Myocyte (in vitro differentiated cells): ENCODE measurements around the gene ASCC2. TPM values are rescaled to one million over a fixed set of nuclear protein-coding genes. Genes with fewer than 3 reads are reported as not detected.
A peak's percentile ranks its signal among the peaks of the same experiment; 100 is the strongest.
"Not testable (repeated sequence)": the region's sequence is repeated elsewhere in the genome, so short reads cannot be mapped to it uniquely, and the experiment has no call there.

Experiments used
- DNase-seq: peaks from one replicate; pipeline ENCODE4 v3.0.0-alpha.2; 2012; ENCODE audit warnings: low read depth
- total RNA-seq: library from RNA; depleted of rRNA; stranded (reverse); fragments of >200 nt; gene quantifications from 2 replicates; pipeline ENCODE4 v1.2.3, GENCODE V29; 2014

ASCC2 gene
- total RNA-seq, 1 donor from 2014 or later: 20.1 TPM

DNA sequence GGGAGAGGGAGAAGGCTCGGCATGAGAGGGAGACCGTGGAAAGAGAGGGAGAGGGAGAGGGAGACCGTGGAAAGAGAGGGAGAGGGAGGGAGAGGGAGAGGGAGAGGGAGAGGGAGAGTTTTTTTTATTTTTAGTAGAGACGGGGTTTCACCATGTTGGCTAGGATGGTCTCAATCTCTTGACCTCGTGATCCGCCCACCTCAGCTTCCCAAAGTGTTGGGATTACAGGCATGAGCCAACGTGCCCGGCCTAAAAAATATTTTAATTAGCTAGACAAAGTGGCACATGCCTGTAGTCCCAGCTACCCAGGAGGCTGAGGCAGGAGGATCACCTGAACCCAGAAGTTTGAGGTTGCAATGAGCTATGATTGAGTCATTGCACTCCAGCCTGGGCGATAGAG lies 21.0 kb upstream of the ASCC2 start:
- DNase-seq: not testable (repeated sequence)

DNA sequence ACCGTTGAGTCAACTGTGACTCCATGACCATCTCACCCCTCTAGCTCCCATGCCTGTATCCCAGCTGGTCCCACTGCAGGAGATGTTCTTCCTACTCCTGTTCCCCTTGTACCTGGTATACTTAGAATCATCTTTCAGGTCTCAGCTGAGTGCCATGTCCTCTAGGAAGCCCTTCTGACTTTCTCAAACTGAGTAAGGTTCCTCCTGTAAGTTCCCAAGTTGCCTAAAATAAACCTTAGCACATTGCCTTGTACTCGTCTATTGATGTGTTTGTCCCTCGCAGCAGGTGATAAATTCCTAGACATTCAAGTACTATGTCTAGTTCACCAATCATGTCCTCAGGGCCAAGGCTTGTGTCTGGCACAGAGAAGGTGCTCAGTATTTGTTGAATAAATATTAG lies 18.4 kb upstream of the ASCC2 start:
- no peak for DNase-seq

DNA sequence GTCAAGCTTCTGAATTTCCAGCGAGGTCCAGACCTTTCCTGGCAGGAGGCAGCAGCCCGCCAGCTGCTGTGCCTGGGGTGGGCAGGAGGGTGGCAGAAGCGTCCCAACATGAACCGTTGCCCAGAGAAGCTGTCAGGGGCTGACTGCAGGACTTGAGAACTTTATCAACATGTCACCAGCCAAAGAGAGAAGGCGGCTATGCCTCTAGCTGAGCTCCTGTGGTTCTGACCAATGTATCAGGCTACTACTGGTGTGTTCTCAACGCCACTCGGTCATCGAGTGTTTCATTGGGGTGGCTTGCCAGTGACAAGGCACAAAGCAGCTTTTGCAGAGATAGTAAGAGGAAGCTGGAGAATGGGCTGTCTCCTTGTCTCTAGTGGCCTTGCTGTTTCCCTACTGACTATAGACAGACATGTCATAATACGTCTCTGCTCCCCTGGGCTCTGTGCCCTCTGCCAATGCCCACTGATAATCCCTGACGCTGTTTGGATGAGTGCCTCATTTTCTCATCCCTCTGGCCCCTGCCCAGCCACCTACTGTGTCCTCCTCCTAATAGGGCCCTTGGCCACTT lies 17.6 kb upstream of the ASCC2 start:
- no peak for DNase-seq

DNA sequence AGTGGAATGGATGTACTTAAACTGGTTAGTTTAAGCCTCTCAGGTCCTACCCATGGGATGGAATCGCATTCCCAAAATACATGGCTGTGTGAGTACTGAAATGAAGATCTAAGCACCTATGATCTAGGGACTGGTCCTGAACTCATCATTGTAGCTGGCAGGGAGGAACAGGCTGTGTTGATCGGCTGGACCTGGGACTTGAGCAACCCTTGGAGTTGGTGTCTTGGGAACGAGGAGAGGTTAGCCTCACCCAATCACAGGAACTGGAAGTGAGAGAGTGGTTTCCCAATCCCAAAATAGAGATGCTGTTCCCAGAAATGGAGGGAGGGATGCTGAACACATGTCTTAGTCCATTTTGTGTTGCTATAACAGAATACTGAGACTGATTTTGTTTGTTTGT lies 16.4 kb upstream of the ASCC2 start:
- no peak for DNase-seq

DNA sequence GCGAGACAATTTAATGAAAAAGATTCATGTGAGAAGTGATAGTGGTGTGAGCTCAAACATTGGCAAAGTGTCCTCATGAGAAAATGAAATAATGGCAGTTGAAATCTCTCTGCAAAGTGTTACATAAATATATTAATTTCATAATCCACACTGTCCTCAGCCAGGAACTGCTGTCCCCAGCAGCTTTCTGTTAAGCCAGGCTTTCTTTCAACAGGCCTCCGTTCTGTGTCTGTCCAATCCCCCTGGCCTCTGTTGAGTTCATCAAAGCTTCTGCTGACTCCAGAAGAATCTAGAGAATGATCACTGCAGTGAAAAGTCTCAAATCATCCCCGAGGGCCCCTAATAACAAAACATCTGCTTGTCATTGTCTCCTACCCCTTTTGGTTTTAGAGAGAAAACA lies 10.0 kb upstream of the ASCC2 start:
- DNase-seq: no peak

DNA sequence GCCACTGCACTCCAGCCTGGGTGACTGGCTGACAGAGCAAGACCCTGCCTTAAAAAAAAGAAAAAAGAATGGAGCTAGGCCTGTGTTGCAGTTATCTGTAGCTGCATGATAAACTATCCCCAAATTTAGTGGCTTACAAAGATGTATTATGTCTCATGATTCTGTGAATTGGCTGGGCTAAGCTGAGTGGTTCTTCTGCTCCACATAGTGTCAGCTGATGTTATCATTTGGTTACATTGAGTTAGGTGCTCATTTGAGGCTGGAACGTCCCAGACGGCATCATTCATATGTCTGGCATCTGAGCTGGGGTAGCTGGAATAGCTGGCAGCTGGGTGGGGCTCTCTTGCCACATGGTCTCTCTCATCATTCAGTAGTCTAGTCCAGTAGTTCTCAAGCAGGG lies 8.2 kb upstream of the ASCC2 start:
- DNase-seq: no peak

DNA sequence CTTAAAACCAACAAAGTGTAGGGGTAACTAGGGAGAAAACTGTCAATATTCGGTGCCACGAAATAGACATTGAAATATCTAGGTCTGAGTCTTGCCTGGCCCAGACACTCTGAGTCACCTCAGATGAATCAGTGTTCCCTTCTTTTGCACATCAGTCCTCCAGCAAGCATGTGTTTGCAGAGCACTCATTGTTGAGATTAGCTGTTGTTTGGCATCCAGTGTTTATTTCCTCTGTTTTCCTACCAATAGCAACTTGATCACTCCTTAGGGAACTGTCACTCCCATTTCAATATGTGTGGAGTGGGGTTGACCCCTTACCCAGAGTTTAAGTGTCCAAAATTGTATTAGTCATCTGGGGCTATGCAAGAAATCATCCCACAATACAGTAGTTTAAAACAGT lies 4.7 kb upstream of the ASCC2 start:
- DNase-seq: peak; percentile 71

DNA sequence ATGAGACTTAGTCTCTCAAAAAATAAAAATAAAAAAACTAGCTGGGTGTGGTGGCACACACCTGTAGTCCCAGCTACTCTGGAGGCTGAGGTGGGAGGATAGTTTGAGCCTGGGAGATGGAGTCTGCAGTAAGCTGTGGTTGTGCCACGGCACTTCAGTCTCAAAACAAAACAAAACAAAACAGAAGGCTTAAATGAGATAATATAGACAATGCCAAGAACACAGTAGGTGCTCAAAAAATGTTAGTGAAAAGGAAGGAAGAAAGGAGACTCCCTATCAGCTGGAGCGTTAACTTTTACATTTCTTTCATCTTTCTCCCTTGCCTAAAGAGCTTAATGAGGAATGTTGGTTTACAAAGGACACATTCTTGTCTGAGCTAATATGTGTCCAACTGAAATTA lies 4.1 kb upstream of the ASCC2 start:
- DNase-seq: no peak

DNA sequence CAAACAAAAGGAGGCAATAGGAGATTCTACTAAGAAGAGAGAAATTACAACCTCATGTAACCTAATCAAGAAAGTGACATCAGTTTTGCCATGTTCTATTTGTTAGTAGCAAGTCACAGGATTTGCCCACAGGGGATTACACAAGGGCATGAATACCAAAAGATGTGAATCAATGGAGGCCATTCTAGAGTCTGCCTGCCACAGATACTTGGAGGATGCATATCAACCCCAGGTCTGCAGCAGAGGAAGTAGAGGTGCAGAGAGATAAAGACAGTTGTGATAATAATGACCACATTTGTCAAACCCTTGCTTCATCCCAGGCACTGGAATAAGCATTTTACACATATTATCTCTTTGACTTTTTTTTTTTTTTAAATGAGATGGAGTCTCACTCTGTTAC lies 2.4 kb upstream of the ASCC2 start:
- DNase-seq: no peak

DNA sequence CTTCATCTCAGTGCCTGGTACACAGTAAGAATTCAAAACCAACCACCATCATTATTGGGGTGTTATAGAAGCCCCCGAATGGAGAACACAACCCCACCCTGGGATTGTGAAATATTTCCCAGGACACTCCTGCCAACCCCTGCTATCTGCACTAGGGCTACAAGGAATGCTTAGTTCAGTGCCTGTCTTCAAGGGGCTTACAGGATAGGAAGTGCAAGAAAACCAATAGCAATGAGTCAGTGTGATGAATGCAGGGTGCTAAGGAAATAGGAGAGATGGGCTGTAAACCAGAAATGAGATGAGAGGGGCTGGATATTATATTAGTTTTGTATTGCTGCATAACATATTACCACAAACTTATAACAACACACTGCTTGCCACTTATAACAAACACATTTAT lies 965 bp upstream of the ASCC2 start:
- no peak for DNase-seq

DNA sequence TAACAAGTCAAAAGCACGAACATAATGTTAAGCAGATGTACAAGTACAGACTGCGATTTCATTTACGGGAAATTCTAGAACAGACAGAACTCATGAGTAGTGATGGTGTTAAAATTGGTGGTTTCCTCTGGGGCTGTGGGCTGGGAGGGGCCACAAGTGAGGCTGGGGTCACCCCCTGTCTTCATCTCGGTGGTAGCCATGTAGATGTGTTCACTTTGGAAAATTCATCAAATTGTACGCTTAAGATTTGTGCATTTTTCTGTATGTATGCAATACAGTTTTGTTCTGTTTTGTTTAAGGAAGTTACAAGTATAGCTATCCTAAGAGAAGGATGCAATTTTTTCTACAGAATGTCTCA lies 504 bp upstream of the ASCC2 start:
- DNase-seq: no peak

DNA sequence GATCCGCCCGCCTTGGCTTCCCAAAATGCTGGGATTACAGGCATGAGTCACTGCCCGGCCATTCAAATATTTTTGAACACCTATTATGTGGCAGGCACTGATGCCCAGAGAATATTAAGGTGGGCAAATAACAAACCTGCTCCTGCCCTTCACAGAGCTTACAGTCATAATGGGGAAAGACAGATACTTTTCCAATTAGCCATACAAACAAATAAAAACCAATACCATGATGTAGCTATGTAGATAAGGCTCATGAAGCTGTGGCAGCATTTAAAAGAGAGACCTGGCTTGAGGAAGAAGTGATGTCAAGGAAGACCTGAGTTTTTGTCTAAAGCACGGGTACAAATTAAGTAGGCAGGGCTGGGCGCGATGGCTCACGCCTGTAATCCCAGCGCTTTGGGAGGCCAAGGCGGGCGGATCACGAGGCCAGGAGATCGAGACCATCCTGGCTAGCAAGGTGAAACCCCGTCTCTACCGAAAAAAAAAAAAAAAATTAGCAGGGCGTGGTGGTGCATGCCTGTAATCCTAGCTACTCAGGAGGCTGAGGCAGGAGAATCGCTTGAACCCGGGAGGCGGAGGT lies 1.2 kb downstream of the ASCC2 start:
- not testable (repeated sequence) for DNase-seq

DNA sequence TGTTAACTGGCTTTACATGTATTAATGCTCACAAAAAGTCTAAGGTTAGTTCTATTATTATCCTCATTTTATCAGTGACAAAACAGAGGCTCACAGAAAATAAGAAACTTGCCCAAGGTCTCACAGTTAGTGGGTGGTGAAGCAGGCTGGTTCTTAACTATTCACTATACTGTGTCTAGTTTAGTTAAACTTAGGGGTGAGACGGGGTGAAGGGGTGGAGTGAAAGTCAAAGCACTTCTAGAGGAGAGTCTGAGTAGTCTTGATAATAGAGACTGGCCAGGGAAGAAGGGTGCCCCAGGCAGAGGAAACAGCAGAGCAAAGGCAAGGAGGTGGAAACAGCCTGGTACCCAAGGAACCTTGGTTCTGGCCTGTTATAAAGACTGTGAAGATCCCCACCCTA lies 4.0 kb downstream of the ASCC2 start:
- no peak for DNase-seq

DNA sequence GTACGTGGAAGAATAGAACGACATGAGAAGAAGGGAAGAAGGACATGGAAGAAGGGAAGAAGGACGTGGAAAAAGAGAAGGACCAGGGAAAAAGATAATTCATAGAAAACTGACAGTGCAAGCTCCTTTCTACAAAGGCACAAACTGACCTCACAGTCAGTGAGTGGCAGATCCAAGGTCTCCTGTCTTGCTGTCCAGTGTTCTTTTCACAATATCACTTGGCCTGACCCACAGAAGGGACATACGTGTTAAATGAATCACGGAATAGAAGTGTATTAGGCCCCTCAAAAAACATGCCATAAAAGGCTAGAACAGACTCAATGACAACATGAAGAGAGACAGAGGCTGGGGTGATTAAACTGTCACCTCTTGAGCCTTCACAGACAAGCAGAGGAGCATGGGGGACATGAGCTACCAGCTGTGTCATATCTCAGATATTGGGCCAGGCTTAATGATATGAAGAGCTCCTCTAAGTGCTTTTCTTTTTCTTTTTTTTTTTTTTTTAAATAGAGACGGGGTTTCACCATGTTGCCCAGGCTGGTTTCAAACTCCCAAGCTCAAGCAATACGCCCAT lies 4.6 kb downstream of the ASCC2 start:
- no peak for DNase-seq

DNA sequence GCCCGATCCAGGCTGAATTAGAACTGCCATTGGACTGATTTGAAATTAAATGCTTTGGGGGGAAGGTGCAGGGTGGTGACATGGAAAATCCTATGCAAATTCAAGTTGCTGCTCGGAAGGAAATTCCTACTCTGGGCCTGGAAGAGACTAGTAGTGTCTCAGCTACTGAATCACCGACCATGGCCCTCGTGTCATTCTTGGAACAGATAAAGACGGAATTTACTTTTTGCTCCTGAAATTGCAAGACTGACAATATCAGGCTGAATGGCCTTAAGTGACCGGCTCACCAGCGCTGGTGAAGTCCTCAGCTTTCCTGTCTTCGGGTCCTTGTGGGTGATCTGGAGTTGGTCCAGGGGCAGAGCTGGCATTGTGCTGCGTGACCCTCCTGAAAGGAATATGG lies 6.1 kb downstream of the ASCC2 start:
- no peak for DNase-seq

DNA sequence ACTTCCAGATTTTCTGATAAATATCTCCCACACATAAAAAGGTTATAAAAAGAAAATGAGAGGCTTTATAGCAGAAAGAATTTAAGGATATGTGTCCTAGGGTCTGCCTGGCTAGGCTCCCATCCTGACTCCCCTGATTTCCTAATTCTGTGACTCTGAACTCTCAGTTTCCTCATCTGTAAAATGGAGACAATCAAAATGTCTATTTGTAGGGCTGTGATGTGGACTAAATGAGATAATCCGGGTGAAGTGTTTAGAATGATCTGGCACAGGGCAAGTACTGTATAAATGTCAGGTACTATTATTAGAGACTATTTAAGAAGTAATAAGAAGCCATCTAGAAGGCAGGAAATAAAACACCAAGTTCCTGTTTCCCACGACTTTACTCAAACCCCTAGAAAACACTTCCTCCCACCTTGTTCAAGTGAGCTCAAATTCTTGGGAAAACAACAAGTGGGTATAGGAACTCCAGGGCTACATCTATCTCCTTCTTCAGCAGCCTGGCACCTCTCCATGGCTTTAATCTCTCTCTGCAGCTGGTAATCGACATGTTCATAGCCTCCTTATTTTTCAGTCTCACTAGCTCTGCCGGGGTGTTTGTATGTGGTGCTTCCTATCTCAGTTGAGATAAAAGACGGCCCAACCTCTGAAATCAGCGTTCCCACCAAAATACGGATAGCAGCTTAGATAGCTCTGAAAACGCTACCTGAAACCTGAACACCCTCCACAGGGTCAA lies 6.7 kb downstream of the ASCC2 start:
- DNase-seq: no peak

DNA sequence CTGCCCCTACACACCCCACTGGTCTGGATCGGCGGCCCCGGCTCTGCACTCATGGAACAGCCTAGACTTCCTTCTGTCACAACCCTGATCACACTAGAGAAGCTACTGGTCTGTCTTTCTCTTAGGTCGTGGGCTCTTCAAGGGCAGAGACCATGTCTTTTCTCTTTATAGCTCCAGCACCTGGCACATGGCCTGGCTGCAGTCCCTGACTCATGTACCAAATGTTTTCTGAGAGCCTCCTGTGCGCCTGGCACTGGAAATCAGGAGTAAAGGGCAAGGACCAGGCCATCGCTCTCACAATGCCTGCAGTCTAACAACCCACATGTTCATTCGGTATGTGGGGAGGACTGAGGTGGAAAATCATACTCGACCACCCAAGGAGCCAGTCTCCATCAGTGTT lies 7.5 kb downstream of the ASCC2 start:
- DNase-seq: peak; percentile 85

DNA sequence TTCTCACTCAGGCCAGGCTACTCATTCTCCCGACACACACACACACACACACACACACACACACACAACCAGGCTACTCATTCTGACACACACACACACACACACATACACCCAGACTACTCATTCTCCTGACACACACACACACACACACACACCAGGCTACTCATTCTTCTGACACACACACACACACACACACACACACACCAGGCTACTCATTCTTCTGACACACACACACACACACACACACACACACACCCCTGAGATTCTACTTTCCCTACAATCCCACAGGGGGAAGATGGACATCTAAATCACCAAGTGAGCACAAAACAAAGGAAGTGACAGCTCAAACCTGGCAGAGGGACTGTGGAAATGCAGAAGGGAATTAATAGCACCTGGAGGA lies 10.3 kb downstream of the ASCC2 start:
- not testable (repeated sequence) for DNase-seq

DNA sequence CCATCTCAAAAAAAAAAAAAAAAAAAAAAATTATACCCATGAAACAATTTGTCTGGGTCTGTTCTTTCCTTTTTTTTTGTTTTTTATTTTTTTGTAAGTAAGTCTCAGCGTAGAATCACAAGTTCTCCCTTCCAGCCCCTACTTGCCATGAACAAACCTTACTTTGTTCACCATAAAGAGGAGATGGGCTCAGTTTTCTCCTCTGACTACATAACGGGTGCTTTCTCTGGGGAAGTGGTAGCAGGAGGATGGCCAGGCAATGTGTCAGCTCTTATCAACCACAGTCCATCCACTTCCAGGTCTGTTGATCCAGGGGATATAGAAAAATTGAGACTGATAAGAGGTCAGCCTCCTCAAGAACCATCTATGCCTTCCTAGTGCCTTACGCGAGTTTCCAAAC lies 11.0 kb downstream of the ASCC2 start:
- DNase-seq: no peak

DNA sequence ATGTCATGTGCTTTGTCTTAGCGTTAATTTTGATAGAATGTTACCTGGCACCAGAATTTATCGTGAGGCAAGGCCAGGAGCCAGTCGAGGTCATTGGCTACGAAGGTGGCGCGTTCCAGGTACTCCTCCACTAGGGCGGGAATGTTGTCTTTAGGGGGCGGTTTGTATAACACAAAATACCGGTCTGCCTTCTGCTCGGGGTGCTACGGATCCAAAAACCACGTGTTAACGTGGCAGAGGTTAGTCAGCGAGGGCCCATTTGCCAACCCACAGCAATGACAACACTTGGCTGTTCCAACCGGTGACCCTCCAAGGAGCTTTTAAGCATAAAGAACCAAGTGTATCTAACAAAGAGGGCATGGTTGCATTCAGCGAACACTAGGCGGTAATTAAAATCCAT lies 12.5 kb downstream of the ASCC2 start:
- no peak for DNase-seq

DNA sequence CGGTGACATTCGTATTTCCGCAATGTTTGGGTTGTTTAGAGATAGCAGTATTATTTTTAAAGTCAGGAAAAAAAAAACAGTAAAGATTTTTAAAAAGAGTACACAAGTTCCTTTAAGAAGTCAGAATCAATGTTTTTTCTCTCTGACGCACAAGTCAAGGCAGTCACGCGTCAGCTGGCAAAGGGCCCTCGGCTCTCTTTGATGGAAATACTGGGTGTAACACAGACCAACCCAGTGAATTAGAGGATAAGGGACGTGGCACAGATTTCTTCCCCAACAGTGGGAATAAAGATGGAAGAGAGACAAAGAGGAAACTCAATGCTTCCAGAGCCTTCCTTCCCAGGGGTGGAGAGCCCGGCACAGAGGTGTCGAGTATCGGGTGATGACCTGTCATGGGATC lies 13.4 kb downstream of the ASCC2 start:
- no peak for DNase-seq

DNA sequence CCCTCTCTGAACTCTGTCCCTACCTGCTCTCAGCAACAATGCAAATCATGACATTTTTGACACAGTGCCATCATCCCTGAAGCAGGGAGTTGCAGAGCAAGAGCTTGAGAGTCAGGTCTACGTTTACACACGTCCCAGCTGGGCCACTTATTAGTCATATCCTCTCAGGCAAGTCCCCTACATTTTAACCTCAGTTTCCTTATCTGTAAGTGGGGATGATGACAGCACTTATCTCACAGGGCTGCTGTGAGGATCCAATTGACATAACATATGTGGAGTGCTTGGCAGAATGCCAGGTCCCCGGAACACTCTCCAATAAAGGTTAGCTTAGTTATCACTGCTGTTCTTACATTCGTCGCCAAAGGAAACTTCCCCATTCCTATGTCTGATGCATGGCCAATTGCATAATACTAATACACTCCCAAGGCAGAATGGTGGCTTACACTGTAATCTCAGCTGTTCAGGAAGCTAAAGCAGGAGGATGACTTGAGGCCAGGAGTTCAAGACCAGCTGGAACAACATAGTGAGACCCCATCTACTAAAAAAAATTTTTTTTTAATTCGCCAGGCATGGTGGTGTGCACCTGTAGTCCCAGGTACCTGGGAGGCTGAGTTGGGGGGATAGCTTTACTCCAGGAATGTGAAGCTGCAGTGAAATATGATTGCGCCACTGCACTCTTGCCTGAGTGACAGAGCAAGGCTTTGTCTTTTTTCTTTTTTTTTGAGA lies 16.6 kb downstream of the ASCC2 start:
- no peak for DNase-seq
